GM19372 (cell line): ENCODE measurements around the gene BTG3.
A peak's percentile ranks its signal among the peaks of the same experiment; 100 is the strongest.

Source experiments
- ATAC-seq: cut with Tn5 transposase; IDR thresholded peaks from one replicate; pipeline ENCODE4 v1.9.1; 2021; ENCODE audit warnings: mild to moderate bottlenecking, low read depth, moderate library complexity; ENCODE audit not compliant: unreplicated experiment

BTG3 gene

DNA sequence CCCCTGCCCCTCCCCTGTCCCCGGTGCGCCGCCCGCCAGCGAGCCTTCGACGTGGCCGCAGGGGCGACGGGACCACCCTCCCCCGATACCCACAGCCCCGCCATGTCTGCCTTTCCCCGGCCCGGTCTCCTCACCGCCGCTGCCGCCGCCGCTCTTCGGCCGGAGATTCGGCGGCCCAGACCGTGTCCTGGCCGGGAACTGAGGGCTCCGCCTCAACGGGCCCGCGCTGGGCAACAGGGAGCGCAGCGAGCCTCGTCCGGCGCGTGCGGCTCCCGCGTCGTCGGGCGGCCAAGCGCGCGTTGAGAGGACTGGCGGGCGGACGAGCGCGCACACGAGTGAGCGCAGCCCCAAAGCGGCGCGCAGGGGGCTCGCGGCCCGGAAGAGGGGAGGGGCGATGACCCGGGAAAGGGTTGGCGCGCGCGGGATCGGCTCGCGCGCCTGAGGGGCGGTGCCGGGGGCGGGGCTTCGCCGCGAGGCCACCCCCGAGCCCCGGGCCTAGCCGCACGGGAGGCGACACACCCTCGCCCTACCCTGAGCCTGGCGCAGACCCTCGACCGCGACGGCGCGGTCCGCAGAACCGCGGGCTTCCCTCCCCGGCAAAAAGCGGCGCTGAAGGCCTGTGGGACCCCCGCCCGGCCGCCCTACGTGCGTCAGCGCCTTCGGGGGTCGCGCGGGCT lies at the start of gene BTG3:
BTG3 (minus strand) TSS at position 337 of the 677 bp plus-strand sequence. CDS start 3,757 bp downstream, outside the sequence.
- ATAC-seq, result peak; percentile 69

GRCh38 chr21:17660862-17661261 lies 48.2 kb upstream of the BTG3 start:
- ATAC-seq, result no peak

GRCh38 chr21:17660452-17660851 lies 47.8 kb upstream of the BTG3 start:
- ATAC-seq, result no peak

DNA sequence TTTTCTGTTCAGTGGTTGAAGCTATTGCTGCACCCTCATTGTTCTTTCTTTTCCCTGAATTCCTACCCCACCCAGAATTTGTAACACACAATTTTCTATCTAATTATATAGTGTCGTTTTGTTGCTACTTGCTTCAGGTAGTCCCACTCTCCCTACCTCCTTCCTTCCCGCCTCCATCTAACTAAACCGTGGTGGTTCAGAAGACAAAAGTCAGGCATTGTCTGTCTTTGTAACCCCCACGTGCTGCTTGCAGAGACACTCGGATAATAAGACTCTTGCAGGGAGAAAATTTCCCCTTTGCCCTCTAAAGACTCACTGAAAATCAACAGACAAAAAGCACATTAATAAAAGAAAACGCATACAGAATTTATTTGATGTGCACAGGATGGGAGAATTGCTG lies 46.2 kb upstream of the BTG3 start:
- no peak for ATAC-seq

DNA sequence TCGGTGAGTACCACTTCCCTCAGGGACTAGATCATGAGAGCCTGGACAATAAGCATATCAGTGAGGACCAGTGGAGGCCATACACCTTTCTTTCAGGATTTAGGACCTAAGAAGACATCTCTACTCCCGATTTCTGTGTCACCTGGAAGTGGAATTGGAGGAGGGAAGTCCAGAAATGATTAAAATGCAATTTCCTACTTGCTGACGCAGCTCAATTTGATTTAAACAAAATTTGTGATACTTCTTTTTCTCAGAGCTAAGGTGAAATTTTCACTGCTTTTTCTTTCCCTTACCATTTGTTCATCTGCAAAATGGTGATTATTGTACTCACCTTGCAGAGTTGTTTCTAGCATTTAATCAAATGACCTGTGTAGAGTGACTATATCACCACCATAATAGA lies 38.8 kb upstream of the BTG3 start:
- ATAC-seq, result no peak

DNA sequence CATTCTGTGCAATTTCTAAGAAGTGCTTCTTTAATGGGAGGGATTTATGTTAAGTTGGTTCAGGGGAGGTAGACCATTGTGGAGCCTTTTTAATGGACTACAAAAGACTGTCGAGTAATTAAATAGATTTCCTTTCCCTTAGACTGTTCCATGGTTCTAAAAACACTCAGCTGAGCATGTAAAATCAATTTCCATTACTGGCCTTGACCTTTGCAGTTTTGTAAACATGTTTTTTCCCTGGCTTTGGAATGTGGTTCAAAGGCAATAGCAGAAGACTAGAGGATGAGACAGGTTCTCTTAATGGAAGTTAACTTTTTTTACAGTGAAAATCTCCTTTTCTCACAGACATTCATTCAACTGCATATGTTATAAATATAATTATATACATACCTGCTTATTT lies 37.6 kb upstream of the BTG3 start:
- ATAC-seq, result no peak

DNA sequence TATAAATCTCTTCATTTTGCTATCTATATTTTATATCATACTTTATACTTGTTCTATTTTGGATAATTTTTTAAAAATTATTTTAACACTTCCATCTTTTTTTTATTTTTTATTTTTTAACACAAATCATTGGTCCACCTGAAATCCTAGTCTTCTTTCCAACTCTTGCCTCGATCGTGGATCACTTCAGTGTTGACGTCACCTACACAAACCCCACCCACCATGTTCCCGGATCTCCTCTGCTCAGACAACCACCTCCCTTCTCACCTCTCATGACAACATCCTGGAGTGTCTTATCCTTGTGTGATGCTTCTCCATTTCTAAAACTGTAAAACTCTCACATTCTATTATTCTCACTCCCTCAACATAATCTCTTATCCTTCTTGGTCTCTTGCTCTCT lies 34.1 kb upstream of the BTG3 start:
- ATAC-seq, result no peak

DNA sequence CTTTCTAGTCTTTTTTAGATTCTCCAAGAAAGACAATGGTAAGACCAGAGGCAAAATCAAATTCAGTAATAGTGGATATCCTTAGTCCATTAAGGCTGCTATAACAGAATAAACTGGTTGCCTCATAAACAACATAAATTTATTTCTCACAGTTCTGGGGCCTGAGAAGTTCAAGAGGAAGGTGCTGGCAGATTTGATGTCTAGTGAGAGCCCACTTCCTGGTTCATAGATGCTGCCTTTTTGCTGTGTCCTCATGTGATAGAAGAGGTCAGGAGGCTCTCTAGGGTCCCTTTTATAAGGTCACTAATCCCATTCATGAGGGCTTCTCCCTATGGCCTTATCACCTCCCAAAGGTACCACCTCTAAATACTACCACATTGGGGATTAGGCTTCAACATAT lies 31.5 kb upstream of the BTG3 start:
- ATAC-seq, result no peak

DNA sequence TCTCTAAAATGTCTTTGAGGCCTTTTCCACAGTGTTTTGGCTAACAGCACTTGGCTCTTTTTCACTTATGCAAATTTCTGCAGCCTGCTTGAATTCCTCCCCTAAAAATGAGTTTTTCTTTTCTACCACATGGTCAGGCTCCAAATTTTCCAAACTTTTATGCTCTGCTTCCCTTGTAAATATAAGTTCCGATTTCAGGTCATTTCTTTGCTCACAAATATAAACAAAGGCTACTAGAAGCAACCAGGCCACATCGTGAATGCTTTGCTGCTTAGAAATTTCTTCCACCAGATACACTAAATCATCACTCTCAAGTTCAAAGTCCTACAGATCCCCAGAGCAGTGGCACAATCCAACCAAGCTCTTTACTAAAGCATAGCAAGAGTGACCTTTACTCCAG lies 28.1 kb upstream of the BTG3 start:
- no peak for ATAC-seq

- ATAC-seq, result no peak
Observed at GRCh38 chr21:17636711-17637110, 24.0 kb upstream of the BTG3 start.

DNA sequence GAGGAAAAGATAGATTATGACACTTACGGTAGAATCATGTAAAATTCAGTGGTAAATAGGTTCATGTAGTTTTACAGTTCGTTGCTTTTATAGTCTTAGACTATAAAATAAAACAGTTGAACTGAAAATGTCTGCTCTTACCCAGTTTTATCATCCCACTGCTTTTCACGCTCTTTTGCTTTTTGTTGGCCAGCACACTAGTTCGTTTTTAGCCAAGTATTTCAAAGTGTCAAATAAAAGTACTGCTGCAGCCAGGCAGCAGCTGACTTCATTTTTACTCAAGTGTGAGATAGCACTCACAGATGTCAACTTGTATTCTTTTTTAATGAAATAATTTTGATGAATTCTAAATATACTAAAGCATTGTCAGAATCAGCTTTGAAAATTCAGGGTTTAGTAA lies 18.5 kb upstream of the BTG3 start:
- no peak for ATAC-seq

- no peak for ATAC-seq
Observed at GRCh38 chr21:17622018-17622417, 9.3 kb upstream of the BTG3 start.

DNA sequence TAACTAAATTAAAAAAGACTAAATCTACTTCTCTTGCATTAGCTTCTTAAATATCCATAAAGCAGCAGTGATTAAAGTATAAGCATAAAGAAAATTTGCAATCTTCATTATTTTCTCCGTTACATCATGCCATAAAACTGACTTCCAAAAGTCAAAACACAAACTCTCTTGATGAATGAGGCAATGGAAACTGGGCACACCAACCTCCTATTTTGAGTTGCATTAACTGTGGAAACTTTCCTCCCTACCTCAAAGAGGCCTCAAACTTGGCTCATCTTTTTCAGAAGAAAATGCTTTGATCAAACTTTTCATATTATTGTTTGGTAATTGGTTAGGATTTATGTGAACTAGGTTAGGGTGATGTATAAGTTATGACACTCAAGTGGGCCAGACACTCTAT lies 4.1 kb upstream of the BTG3 start:
- no peak for ATAC-seq

DNA sequence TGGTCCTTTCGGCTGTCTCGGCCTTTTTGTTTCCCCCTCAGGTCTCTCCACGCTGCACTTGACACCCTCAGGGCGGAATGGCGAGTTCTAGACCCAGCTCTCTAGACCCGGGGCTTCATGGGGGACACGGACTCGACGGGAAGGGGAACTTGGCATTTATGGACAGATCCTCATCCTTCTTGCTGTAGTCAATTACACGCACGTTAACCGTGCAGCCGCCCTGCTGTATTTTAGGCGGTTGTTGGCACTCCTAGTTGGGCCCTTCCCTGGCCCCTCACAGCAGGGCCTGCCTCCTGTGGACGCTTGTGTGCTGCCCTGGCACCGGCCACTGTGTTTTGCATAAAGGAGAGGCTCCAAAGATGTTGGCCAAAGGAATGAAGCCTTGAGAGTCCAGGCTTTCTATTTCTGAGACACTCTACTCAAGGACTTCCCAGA lies 558 bp upstream of the BTG3 start:
- no peak for ATAC-seq

- peak; percentile 0 for ATAC-seq
Observed at GRCh38 chr21:17612023-17612564, 607 bp downstream of the BTG3 start.

- peak; percentile 47 for ATAC-seq
Observed at GRCh38 chr21:17611414-17612022, 1.2 kb downstream of the BTG3 start.

DNA sequence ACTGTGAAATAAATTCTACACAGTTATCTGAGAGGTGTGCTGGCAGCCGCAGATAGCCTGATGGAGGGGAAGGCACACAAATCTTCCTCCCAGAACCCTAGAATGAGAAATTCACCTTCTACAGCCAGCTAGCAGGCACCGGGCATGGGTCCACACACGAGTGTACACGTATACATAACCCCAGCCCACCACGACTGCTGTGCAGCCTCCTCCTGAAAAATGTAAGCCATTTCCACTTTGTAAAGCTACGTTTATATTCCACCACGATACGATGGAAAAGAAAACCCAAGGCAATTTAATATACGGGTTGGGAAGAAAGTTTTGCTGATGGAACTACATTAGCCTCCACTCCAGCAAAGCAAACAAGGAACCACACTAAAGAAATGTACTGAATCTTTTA lies 1.8 kb downstream of the BTG3 start:
- no peak for ATAC-seq

DNA sequence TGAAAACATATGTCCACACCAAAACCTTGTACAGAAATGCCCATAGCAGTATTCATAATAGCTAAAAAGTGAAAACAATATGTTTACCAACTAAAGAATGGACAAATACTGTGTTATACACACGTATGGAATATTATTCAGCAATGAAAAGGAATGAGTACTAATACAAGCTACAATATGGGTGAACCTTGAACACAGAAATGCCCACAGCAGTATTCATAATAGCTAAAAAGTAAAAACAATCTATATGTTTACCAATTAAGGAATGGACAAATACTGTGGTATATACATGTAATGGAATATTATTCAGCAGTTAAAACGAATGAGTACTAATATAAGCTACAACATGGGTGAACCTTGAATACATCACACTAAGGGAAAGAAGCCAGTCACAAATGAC lies 3.0 kb downstream of the BTG3 start:
- no peak for ATAC-seq

- ATAC-seq, result no peak
Observed at GRCh38 chr21:17607684-17608083, 5.0 kb downstream of the BTG3 start.

DNA sequence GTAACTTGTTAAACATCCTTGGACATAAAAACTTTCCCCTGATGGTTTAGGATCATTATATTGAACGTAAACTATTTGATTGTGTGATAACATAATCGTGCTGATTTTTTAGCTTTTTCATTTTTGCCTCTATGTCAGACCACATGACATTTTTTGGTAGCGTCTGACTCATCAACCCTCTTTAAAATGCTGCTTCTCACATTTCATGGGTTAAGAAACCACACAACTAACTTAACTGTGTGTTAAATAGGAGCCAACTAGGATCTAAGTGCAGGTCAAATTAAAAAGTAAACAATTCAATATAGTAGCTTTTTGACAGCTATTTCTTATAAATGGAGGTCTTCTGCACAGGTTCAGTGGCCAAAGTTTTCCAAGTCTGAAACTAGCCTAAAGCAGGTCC lies 9.8 kb downstream of the BTG3 start:
- ATAC-seq, result no peak

GRCh38 chr21:17598437-17598836 lies 14.3 kb downstream of the BTG3 start:
- peak; percentile 81 for ATAC-seq

DNA sequence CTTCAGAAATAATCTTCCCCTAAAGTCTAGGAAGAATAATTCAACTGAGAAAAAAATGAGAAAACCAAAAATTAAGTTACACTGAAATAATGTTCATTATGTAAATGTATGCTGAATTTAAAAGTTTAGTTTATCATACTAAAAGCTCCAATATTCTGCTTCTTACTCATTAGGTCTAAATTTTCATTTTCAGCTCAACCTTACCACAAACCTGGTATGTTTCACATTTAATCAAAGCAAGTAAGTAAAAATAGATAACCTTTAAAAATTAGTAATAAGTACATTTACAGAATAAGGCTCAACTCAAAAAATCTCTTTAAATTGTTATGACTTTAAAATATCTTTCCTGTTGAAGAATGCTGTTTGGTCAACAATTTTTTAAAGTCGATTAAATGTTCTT lies 15.0 kb downstream of the BTG3 start:
- ATAC-seq, result no peak
